HCT116 (cell line): ENCODE results near the gene ASS1. TPM values are rescaled to one million over a fixed set of nuclear protein-coding genes. Genes with fewer than 3 reads are reported as not detected.

Source experiments
- ATAC-seq: fragments of 200-7000 bp; cut with Tn5 transposase; 2 replicates; pipeline ENCODE4 v1.9.1; 2020; ENCODE audit warnings: mild to moderate bottlenecking, moderate library complexity
- BruUV-seq: library from RNA; stranded (reverse); fragments of 400-500 nt; replicated peaks from 2 replicates; lab custom pipeline; 2021; lab: Mats Ljungman, UMichigan
- CTCF ChIA-PET: fragments of 300-600 bp; sonication (Branson Sonifier 250); formaldehyde crosslinking; loops from one replicate; lab custom pipeline; 2021; ENCODE audit warnings: antibody characterized with exemption; lab: Charles Lee
- POLR2A ChIA-PET: fragments of 300-600, 350-600 bp; sonication (Branson Sonifier 250); formaldehyde crosslinking; loops from one replicate; lab custom pipeline; 2021; ENCODE audit warnings: antibody characterized with exemption; lab: Charles Lee
- RAD21 ChIA-PET, 2 experiments: fragments of 300-600 bp; sonication (Branson Sonifier 250); formaldehyde crosslinking; loops; one replicate each; lab custom pipeline; 2023; ENCODE audit warnings: low total read pairs in 2 of 2; ENCODE audit not compliant: uncharacterized antibody in 2 of 2, unreplicated experiment in 2 of 2, low non-redundant PET in 1 of 2; lab: Charles Lee
- DNase-seq: peaks from one replicate; pipeline ENCODE4 v3.0.0-alpha.2; 2010; ENCODE audit warnings: low read depth, low spot score
- H2AFZ ChIP-seq: fragments of 200-600 bp; shearing (Covaris generic), sonication (generic); 2 replicates; pipeline ENCODE4 v1.6.1; 2017; ENCODE audit warnings: low read depth, mixed run types, mixed read lengths, antibody characterized with exemption, low read length; ENCODE audit not compliant: poor library complexity, severe bottlenecking
- H3K27ac ChIP-seq: 2 replicates; pipeline ENCODE4 v1.5.1; 2012; ENCODE audit warnings: low read depth, low read length
- H3K27me3 ChIP-seq: fragments of 200-600 bp; sonication (generic); 2 replicates; pipeline ENCODE4 v1.6.1; 2016; ENCODE audit warnings: mixed run types, low read length, mixed read lengths; ENCODE audit not compliant: insufficient read depth
- H3K36me3 ChIP-seq, 2 experiments: fragments of 200-500 bp in 1 of 2; fragments of 200-600 bp in 1 of 2; sonication (Bioruptor generic) in 1 of 2; sonication (generic) in 1 of 2; 2 replicates each; pipeline versions ENCODE4 v1.5.1 to v1.6.1; 2014 to 2016; ENCODE audit warnings: low read length in 2 of 2, inconsistent platforms in 1 of 2, mixed read lengths in 1 of 2, mixed run types in 1 of 2; ENCODE audit not compliant: insufficient read depth in 2 of 2, control insufficient read depth in 1 of 2
- H3K4me1 ChIP-seq, 2 experiments: fragments of 200-600 bp in 1 of 2; sonication (generic) in 1 of 2; 2 replicates each; pipeline versions ENCODE4 v1.5.1 to v1.6.1; 2012 to 2017; ENCODE audit warnings: low read length in 2 of 2, inconsistent platforms in 1 of 2, mild to moderate bottlenecking in 1 of 2, mixed read lengths in 1 of 2, mixed run types in 1 of 2, moderate library complexity in 1 of 2; ENCODE audit not compliant: insufficient read depth in 2 of 2, control insufficient read depth in 1 of 2
- H3K4me2 ChIP-seq: fragments of 200-600 bp; sonication (generic); 2 replicates; pipeline ENCODE4 v1.6.1; 2017; ENCODE audit warnings: mixed run types, low read length, mixed read lengths
- H3K4me3 ChIP-seq, 2 experiments: fragments of 200-600 bp in 1 of 2; sonication (generic) in 1 of 2; replicated peaks in 1 of 2; 2 replicates each; pipeline ENCODE4 v1.5.1; 2011 to 2016; ENCODE audit warnings: low read length in 2 of 2, control low read depth in 1 of 2, low read depth in 1 of 2, mild to moderate bottlenecking in 1 of 2, mixed read lengths in 1 of 2, mixed run types in 1 of 2
- H3K79me2 ChIP-seq: fragments of 200-600 bp; sonication (generic); 2 replicates; pipeline ENCODE4 v1.6.1; 2017; ENCODE audit warnings: mild to moderate bottlenecking, mixed run types, low read length, moderate library complexity, mixed read lengths; ENCODE audit not compliant: insufficient read depth
- H3K9ac ChIP-seq: fragments of 200-600 bp; sonication (generic); 2 replicates; pipeline ENCODE4 v1.6.1; 2016; ENCODE audit warnings: low read length, mixed read lengths
- H3K9me2 ChIP-seq: fragments of 200-600 bp; sonication (generic), shearing (Covaris generic); 2 replicates; pipeline ENCODE4 v1.6.1; 2017; ENCODE audit warnings: mixed run types, mild to moderate bottlenecking, moderate library complexity; ENCODE audit not compliant: insufficient read depth
- H3K9me3 ChIP-seq, 2 experiments: fragments of 200-500 bp in 1 of 2; fragments of 200-600 bp in 1 of 2; sonication (Bioruptor generic) in 1 of 2; sonication (generic) in 1 of 2; 2 replicates each; pipeline ENCODE4 v1.6.1; 2014 to 2017; ENCODE audit warnings: low read length in 2 of 2, mixed read lengths in 2 of 2, inconsistent platforms in 1 of 2, low read depth in 1 of 2, mild to moderate bottlenecking in 1 of 2, mixed run types in 1 of 2, moderate library complexity in 1 of 2; ENCODE audit not compliant: control insufficient read depth in 1 of 2, insufficient read depth in 1 of 2
- H4K20me1 ChIP-seq: fragments of 200-600 bp; sonication (generic), shearing (Covaris generic); 2 replicates; pipeline ENCODE4 v1.6.1; 2017; ENCODE audit warnings: mixed run types, mild to moderate bottlenecking, moderate library complexity; ENCODE audit not compliant: insufficient read depth
- CBX3 ChIP-seq: IDR thresholded peaks from 2 replicates; pipeline ENCODE4 v1.6.1; 2012; ENCODE audit warnings: low read depth
- ELF1 ChIP-seq: IDR thresholded peaks from 2 replicates; pipeline ENCODE4 v1.6.1; 2012; ENCODE audit warnings: low read depth, borderline replicate concordance
- EZH2phosphoT487 ChIP-seq: fragments of 200-600 bp; IDR thresholded peaks from 2 replicates; pipeline ENCODE4 v1.6.1; 2018; ENCODE audit warnings: antibody characterized with exemption, borderline replicate concordance
- FOSL1 ChIP-seq: IDR thresholded peaks from 2 replicates; pipeline ENCODE4 v1.6.1; 2012; ENCODE audit warnings: low read depth
- JUND ChIP-seq: IDR thresholded peaks from 2 replicates; pipeline ENCODE4 v1.6.1; 2012
- POLR2A ChIP-seq: IDR thresholded peaks from 2 replicates; pipeline ENCODE4 v1.7.0; 2011; ENCODE audit warnings: borderline replicate concordance; ENCODE audit not compliant: insufficient read depth, insufficient read length; ENCODE audit errors: extremely low read depth
- RAD21 ChIP-seq: IDR thresholded peaks from 2 replicates; pipeline ENCODE4 v1.6.1; 2012; ENCODE audit warnings: low read depth, mild to moderate bottlenecking
- SP1 ChIP-seq: IDR thresholded peaks from 2 replicates; pipeline ENCODE4 v1.6.1; 2012; ENCODE audit warnings: low read depth
- TCF7L2 ChIP-seq: IDR thresholded peaks from 2 replicates; pipeline ENCODE4 v1.7.0; 2011; ENCODE audit warnings: borderline replicate concordance, inconsistent platforms; ENCODE audit not compliant: insufficient read depth, insufficient read length; ENCODE audit errors: extremely low read depth
- ZBTB33 ChIP-seq: IDR thresholded peaks from 2 replicates; pipeline ENCODE4 v1.6.1; 2011; ENCODE audit warnings: mild to moderate bottlenecking, low read length, moderate library complexity; ENCODE audit not compliant: insufficient replicate concordance; ENCODE audit errors: extremely low read depth
- ZFX ChIP-seq: fragments of 450-650 bp; IDR thresholded peaks from 2 replicates; pipeline ENCODE4 v1.6.1; 2017
- ZNF274 ChIP-seq: fragments of 200-500 bp; sonication (Bioruptor generic); IDR thresholded peaks from 2 replicates; pipeline ENCODE4 v1.6.1; 2014; ENCODE audit warnings: mild to moderate bottlenecking, low read depth, low read length, inconsistent platforms
- intact Hi-C: fragments of 100-400 bp; cut with micrococcal nuclease; formaldehyde crosslinking; loops from 2 replicates; pipeline ENCODE4 v1.10.0; 2022
- total RNA-seq: library from RNA; stranded (reverse); gene quantifications from one replicate; pipeline ENCODE4 v1.2.1, GENCODE V29; 2021; ENCODE audit not compliant: unreplicated experiment

The ASS1 gene
- total RNA-seq, 1 experiment from 2014 or later, result 92.6 TPM

- H4K20me1 ChIP-seq, result no peaks in the 10 kb centered on the region
- H3K36me3 ChIP-seq, result no peaks in the 10 kb centered on the region
- no peak overlapping the region for H3K4me3 ChIP-seq
- ChIA-PET CTCF (no interaction called here), RAD21 (no interaction called here), POLR2A (no interaction called here)
- TF ChIP-seq POLR2A (no peak), ZBTB33 (no peak), JUND (no peak), ZFX (no peak), ELF1 (no peak), CBX3 (no peak), EZH2phosphoT487 (no peak), FOSL1 (no peak), SP1 (no peak), RAD21 (no peak), ZNF274 (no peak), TCF7L2 (no peak)
- H2AFZ ChIP-seq, result no peak overlapping the region
- H3K9me3 ChIP-seq, result no peaks in the 10 kb centered on the region
- no peaks in the 10 kb centered on the region for H3K79me2 ChIP-seq
- H3K9me2 ChIP-seq, result no peaks in the 10 kb centered on the region
- DNase-seq, result no peak
- H3K27ac ChIP-seq, result no peak overlapping the region
- no peaks in the 10 kb centered on the region for H3K27me3 ChIP-seq
- no peak overlapping the region for H3K4me2 ChIP-seq
- no peak overlapping the region for H3K9ac ChIP-seq
- intact Hi-C loops, result no loop called here
- BruUV-seq, result no TSS peak
- peaks cover 8 to 10% of the 10 kb centered on the region in 2 experiments; a peak in 2 of 4 replicates for H3K4me1 ChIP-seq
- no peak for ATAC-seq
Measured at GRCh38 chr9:130414910-130415746, 29.6 kb upstream of the ASS1 start.
